Suprapubic skin (tissue), 4 donors: ENCODE measurements around the gene RPL13.

ENCODE experiments used
- CTCF ChIP-seq, 2 donors: fragments of 200-600 bp in 1 of 2; fragments of 450-650 bp in 1 of 2; sonication (generic) in 1 of 2; IDR thresholded peaks; one replicate each; pipeline ENCODE4 v1.5.1; 2016 to 2019; ENCODE audit warnings: antibody characterized with exemption in 2 of 2, mild to moderate bottlenecking in 1 of 2, moderate library complexity in 1 of 2
- EP300 ChIP-seq: sonication (generic); formaldehyde crosslinking; IDR thresholded peaks from one replicate; pipeline ENCODE4 v1.6.1; 2017; ENCODE audit warnings: antibody characterized with exemption
- POLR2A ChIP-seq, 2 donors: fragments of 450-650 bp; IDR thresholded peaks; one replicate each; pipeline ENCODE4 v1.6.1; 2017; ENCODE audit warnings: antibody characterized with exemption in 2 of 2, mild to moderate bottlenecking in 2 of 2, moderate library complexity in 2 of 2
- POLR2AphosphoS5 ChIP-seq, 3 donors: sonication (generic); formaldehyde crosslinking; IDR thresholded peaks; one replicate each; pipeline ENCODE4 v1.6.1; 2017; ENCODE audit warnings: antibody characterized with exemption in 3 of 3

- no peak for TF ChIP-seq CTCF (IDR thresholded peaks at IDR 0.05)
- TF ChIP-seq POLR2A (IDR thresholded peaks at IDR 0.05) = no peak
- no peak for TF ChIP-seq EP300
- no peak for TF ChIP-seq POLR2AphosphoS5 (IDR thresholded peaks at IDR 0.05)
These were observed 18.9 kb downstream of the RPL13 start for GRCh38 chr16:89579351-89579750.
